SIG-M5 (cell line): Measurements from ENCODE around the gene SH3PXD2A.

ENCODE experiments used
- DNase-seq: peaks from one replicate; lab custom pipeline; 2025; lab: John Stamatoyannopoulos, UW

SH3PXD2A gene

GRCh38 chr10:103874730-103875129, 19.4 kb upstream of the SH3PXD2A start:
- DNase-seq = no peak

- no peak for DNase-seq
These were observed 17.0 kb upstream of the SH3PXD2A start for GRCh38 chr10:103872137-103872931.

GRCh38 chr10:103871006-103871405, 15.6 kb upstream of the SH3PXD2A start:
- no peak for DNase-seq

- DNase-seq = no peak
These were observed 15.1 kb upstream of the SH3PXD2A start for GRCh38 chr10:103870516-103870915.

- DNase-seq = no peak
These were observed 14.0 kb upstream of the SH3PXD2A start for GRCh38 chr10:103869336-103869735.

GRCh38 chr10:103868200-103868599, 12.8 kb upstream of the SH3PXD2A start:
- DNase-seq = no peak

GRCh38 chr10:103861505-103861904, 6.1 kb upstream of the SH3PXD2A start:
- no peak for DNase-seq

GRCh38 chr10:103859161-103860086, 4.0 kb upstream of the SH3PXD2A start:
- DNase-seq = no peak

GRCh38 chr10:103858360-103858759, 3.0 kb upstream of the SH3PXD2A start:
- DNase-seq = no peak

GRCh38 chr10:103856797-103857170, 1.4 kb upstream of the SH3PXD2A start:
- DNase-seq = no peak

- no peak for DNase-seq
These were observed 748 bp upstream of the SH3PXD2A start for GRCh38 chr10:103855852-103856796.

- DNase-seq = no peak
These were observed 537 bp downstream of the SH3PXD2A start for GRCh38 chr10:103854686-103855391.

GRCh38 chr10:103854265-103854685, 1.1 kb downstream of the SH3PXD2A start:
- no peak for DNase-seq

- no peak for DNase-seq
These were observed 1.7 kb downstream of the SH3PXD2A start for GRCh38 chr10:103853428-103854264.

- DNase-seq = no peak
These were observed 2.5 kb downstream of the SH3PXD2A start for GRCh38 chr10:103852856-103853255.

- no peak for DNase-seq
These were observed 3.1 kb downstream of the SH3PXD2A start for GRCh38 chr10:103852189-103852711.

GRCh38 chr10:103851261-103851660, 4.1 kb downstream of the SH3PXD2A start:
- DNase-seq = no peak

GRCh38 chr10:103850572-103850895, 4.8 kb downstream of the SH3PXD2A start:
- no peak for DNase-seq

GRCh38 chr10:103849880-103850571, 5.3 kb downstream of the SH3PXD2A start:
- DNase-seq = no peak
